ENCODE results near the gene MS4A12. TPM values are rescaled to one million over a fixed set of nuclear protein-coding genes. Genes with fewer than 3 reads are reported as not detected.
"Not testable (repeated sequence)": the region's sequence is repeated elsewhere in the genome, so short reads cannot be mapped to it uniquely, and the experiment has no call there.

MS4A12 gene
- polyA plus RNA-seq (2013, experiment 1 of 2), result not detected
- polyA plus RNA-seq (2013, experiment 2 of 2), result not detected

- 90 to 98% methylated on average over 2 of the region's 4 CpGs for WGBS, 2 experiments (ENCODE audit: insufficient coverage in 2 of 2)
- Histone ChIP-seq H3K4me3 (ENCODE audit: extremely low read depth, insufficient read depth, low read length, poor library complexity, severe bottlenecking) (no peak within 1 kb of the TSS), H3K4me1 (ENCODE audit: control insufficient read depth, insufficient read depth, low read length, poor library complexity, severe bottlenecking) (no peaks in the 10 kb centered on the region), H3K36me3 (ENCODE audit: control insufficient read depth, insufficient read depth, low read length) (no peaks in the 10 kb centered on the region), H3K27ac (ENCODE audit: low read depth, low read length, severe bottlenecking) (no peak within 1 kb of the TSS), H3K9me3 (ENCODE audit: control insufficient read depth, low read length) (no peaks in the 10 kb centered on the region)
Observed at GRCh38 chr11:60492488-60493009, at the start of gene MS4A12. Gene MS4A12 (plus strand): TSS chr11:60492778. CDS start chr11:60497319, 4,541 bp downstream.

- Histone ChIP-seq H3K27ac (ENCODE audit: low read depth, low read length, severe bottlenecking) (no peak overlapping the region), H3K36me3 (ENCODE audit: control insufficient read depth, insufficient read depth, low read length) (no peaks in the 10 kb centered on the region), H3K4me1 (ENCODE audit: control insufficient read depth, insufficient read depth, low read length, poor library complexity, severe bottlenecking) (no peaks in the 10 kb centered on the region), H3K9me3 (ENCODE audit: control insufficient read depth, low read length) (no peaks in the 10 kb centered on the region), H3K4me3 (ENCODE audit: extremely low read depth, insufficient read depth, low read length, poor library complexity, severe bottlenecking) (no peak overlapping the region)
Observed at GRCh38 chr11:60447070-60447469, 45.5 kb upstream of the MS4A12 start.

GRCh38 chr11:60447846-60448245 lies 44.7 kb upstream of the MS4A12 start:
- Histone ChIP-seq H3K36me3 (ENCODE audit: control insufficient read depth, insufficient read depth, low read length) (no peaks in the 10 kb centered on the region), H3K27ac (ENCODE audit: low read depth, low read length, severe bottlenecking) (no peak overlapping the region), H3K4me3 (ENCODE audit: extremely low read depth, insufficient read depth, low read length, poor library complexity, severe bottlenecking) (no peak overlapping the region), H3K4me1 (ENCODE audit: control insufficient read depth, insufficient read depth, low read length, poor library complexity, severe bottlenecking) (no peaks in the 10 kb centered on the region), H3K9me3 (ENCODE audit: control insufficient read depth, low read length) (no peaks in the 10 kb centered on the region)

GRCh38 chr11:60451185-60451584 lies 41.4 kb upstream of the MS4A12 start:
- not testable (repeated sequence) for H3K27ac ChIP-seq (ENCODE audit: low read depth, low read length, severe bottlenecking); H3K9me3 ChIP-seq (ENCODE audit: control insufficient read depth, low read length); H3K36me3 ChIP-seq (ENCODE audit: control insufficient read depth, insufficient read depth, low read length); H3K4me1 ChIP-seq (ENCODE audit: control insufficient read depth, insufficient read depth, low read length, poor library complexity, severe bottlenecking); H3K4me3 ChIP-seq (ENCODE audit: extremely low read depth, insufficient read depth, low read length, poor library complexity, severe bottlenecking)
- 95 to 96% methylated on average over 7 to 19 of the region's 32 CpGs for WGBS, 2 experiments (ENCODE audit: insufficient coverage in 2 of 2)

- Histone ChIP-seq H3K27ac (ENCODE audit: low read depth, low read length, severe bottlenecking) (no peak overlapping the region), H3K4me3 (ENCODE audit: extremely low read depth, insufficient read depth, low read length, poor library complexity, severe bottlenecking) (no peak overlapping the region)
Observed at GRCh38 chr11:60454212-60454611, 38.4 kb upstream of the MS4A12 start.

GRCh38 chr11:60455531-60456042 lies 37.0 kb upstream of the MS4A12 start, which contains the start of gene MS4A1:
Gene MS4A1 (plus strand): TSS chr11:60455847. CDS start chr11:60462375, 6,528 bp downstream.
- WGBS, 2 experiments (ENCODE audit: insufficient coverage in 2 of 2), result 84 to 87% methylated on average over 2 to 3 of the region's 4 CpGs
- Histone ChIP-seq H3K36me3 (ENCODE audit: control insufficient read depth, insufficient read depth, low read length) (no peaks in the 10 kb centered on the region), H3K4me3 (ENCODE audit: extremely low read depth, insufficient read depth, low read length, poor library complexity, severe bottlenecking) (no peak within 1 kb of the TSS), H3K4me1 (ENCODE audit: control insufficient read depth, insufficient read depth, low read length, poor library complexity, severe bottlenecking) (no peaks in the 10 kb centered on the region), H3K27ac (ENCODE audit: low read depth, low read length, severe bottlenecking) (no peak within 1 kb of the TSS), H3K9me3 (ENCODE audit: control insufficient read depth, low read length) (no peaks in the 10 kb centered on the region)

More at GRCh38 chr11:60454212-60454611, 38.4 kb upstream of the MS4A12 start:
- Histone ChIP-seq H3K36me3 (ENCODE audit: control insufficient read depth, insufficient read depth, low read length) (no peaks in the 10 kb centered on the region), H3K4me1 (ENCODE audit: control insufficient read depth, insufficient read depth, low read length, poor library complexity, severe bottlenecking) (no peaks in the 10 kb centered on the region), H3K9me3 (ENCODE audit: control insufficient read depth, low read length) (no peaks in the 10 kb centered on the region)

GRCh38 chr11:60457576-60457975 lies 35.0 kb upstream of the MS4A12 start:
- Histone ChIP-seq H3K27ac (ENCODE audit: low read depth, low read length, severe bottlenecking) (no peak overlapping the region), H3K9me3 (ENCODE audit: control insufficient read depth, low read length) (no peaks in the 10 kb centered on the region), H3K36me3 (ENCODE audit: control insufficient read depth, insufficient read depth, low read length) (no peaks in the 10 kb centered on the region), H3K4me1 (ENCODE audit: control insufficient read depth, insufficient read depth, low read length, poor library complexity, severe bottlenecking) (no peaks in the 10 kb centered on the region), H3K4me3 (ENCODE audit: extremely low read depth, insufficient read depth, low read length, poor library complexity, severe bottlenecking) (no peak overlapping the region)
- 83 to 87% methylated on average over 3 of the region's 3 CpGs for WGBS, 2 experiments (ENCODE audit: insufficient coverage in 2 of 2)

GRCh38 chr11:60459345-60459744 lies 33.2 kb upstream of the MS4A12 start:
- Histone ChIP-seq H3K4me1 (ENCODE audit: control insufficient read depth, insufficient read depth, low read length, poor library complexity, severe bottlenecking) (no peaks in the 10 kb centered on the region), H3K9me3 (ENCODE audit: control insufficient read depth, low read length) (no peaks in the 10 kb centered on the region), H3K27ac (ENCODE audit: low read depth, low read length, severe bottlenecking) (no peak overlapping the region), H3K4me3 (ENCODE audit: extremely low read depth, insufficient read depth, low read length, poor library complexity, severe bottlenecking) (no peak overlapping the region), H3K36me3 (ENCODE audit: control insufficient read depth, insufficient read depth, low read length) (no peaks in the 10 kb centered on the region)
- WGBS, 2 experiments (ENCODE audit: insufficient coverage in 2 of 2), result 100% methylated on average over 1 of the region's 1 CpG; no CpG with 5 or more reads in 1 of the 2 experiments

GRCh38 chr11:60468829-60469228 lies 23.7 kb upstream of the MS4A12 start:
- no peak overlapping the region for H3K27ac ChIP-seq (ENCODE audit: low read depth, low read length, severe bottlenecking)
- WGBS, 2 experiments (ENCODE audit: insufficient coverage in 2 of 2), result 100% methylated on average over 1 of the region's 2 CpGs; no CpG with 5 or more reads in 1 of the 2 experiments
- H3K4me1 ChIP-seq (ENCODE audit: control insufficient read depth, insufficient read depth, low read length, poor library complexity, severe bottlenecking), result no peaks in the 10 kb centered on the region
- no peaks in the 10 kb centered on the region for H3K36me3 ChIP-seq (ENCODE audit: control insufficient read depth, insufficient read depth, low read length)
- H3K9me3 ChIP-seq (ENCODE audit: control insufficient read depth, low read length), result no peaks in the 10 kb centered on the region
- H3K4me3 ChIP-seq (ENCODE audit: extremely low read depth, insufficient read depth, low read length, poor library complexity, severe bottlenecking), result no peak overlapping the region

- no peak overlapping the region for H3K27ac ChIP-seq (ENCODE audit: low read depth, low read length, severe bottlenecking)
- H3K4me3 ChIP-seq (ENCODE audit: extremely low read depth, insufficient read depth, low read length, poor library complexity, severe bottlenecking), result no peak overlapping the region
- H3K36me3 ChIP-seq (ENCODE audit: control insufficient read depth, insufficient read depth, low read length), result no peaks in the 10 kb centered on the region
- no peaks in the 10 kb centered on the region for H3K9me3 ChIP-seq (ENCODE audit: control insufficient read depth, low read length)
- no CpG with 5 or more reads among the region's 2 CpGs for WGBS, 2 experiments (ENCODE audit: insufficient coverage in 2 of 2)
- no peaks in the 10 kb centered on the region for H3K4me1 ChIP-seq (ENCODE audit: control insufficient read depth, insufficient read depth, low read length, poor library complexity, severe bottlenecking)
Observed at GRCh38 chr11:60469723-60470122, 22.9 kb upstream of the MS4A12 start.

- 83% methylated on average over 3 of the region's 6 CpGs; no CpG with 5 or more reads in 1 of the 2 experiments for WGBS, 2 experiments (ENCODE audit: insufficient coverage in 2 of 2)
- Histone ChIP-seq H3K4me1 (ENCODE audit: control insufficient read depth, insufficient read depth, low read length, poor library complexity, severe bottlenecking) (no peaks in the 10 kb centered on the region), H3K27ac (ENCODE audit: low read depth, low read length, severe bottlenecking) (no peak overlapping the region), H3K4me3 (ENCODE audit: extremely low read depth, insufficient read depth, low read length, poor library complexity, severe bottlenecking) (no peak overlapping the region), H3K36me3 (ENCODE audit: control insufficient read depth, insufficient read depth, low read length) (no peaks in the 10 kb centered on the region), H3K9me3 (ENCODE audit: control insufficient read depth, low read length) (no peaks in the 10 kb centered on the region)
Observed at GRCh38 chr11:60477035-60477445, 15.5 kb upstream of the MS4A12 start.
